ENCODE results near the gene CERS6. TPM values are rescaled to one million over a fixed set of nuclear protein-coding genes. Genes with fewer than 3 reads are reported as not detected.
A peak's percentile ranks its signal among the peaks of the same experiment; 100 is the strongest.

The CERS6 gene
- total and polyA plus RNA-seq, 8 donors = 3.2 to 18.0 (median 7.6) TPM

DNA sequence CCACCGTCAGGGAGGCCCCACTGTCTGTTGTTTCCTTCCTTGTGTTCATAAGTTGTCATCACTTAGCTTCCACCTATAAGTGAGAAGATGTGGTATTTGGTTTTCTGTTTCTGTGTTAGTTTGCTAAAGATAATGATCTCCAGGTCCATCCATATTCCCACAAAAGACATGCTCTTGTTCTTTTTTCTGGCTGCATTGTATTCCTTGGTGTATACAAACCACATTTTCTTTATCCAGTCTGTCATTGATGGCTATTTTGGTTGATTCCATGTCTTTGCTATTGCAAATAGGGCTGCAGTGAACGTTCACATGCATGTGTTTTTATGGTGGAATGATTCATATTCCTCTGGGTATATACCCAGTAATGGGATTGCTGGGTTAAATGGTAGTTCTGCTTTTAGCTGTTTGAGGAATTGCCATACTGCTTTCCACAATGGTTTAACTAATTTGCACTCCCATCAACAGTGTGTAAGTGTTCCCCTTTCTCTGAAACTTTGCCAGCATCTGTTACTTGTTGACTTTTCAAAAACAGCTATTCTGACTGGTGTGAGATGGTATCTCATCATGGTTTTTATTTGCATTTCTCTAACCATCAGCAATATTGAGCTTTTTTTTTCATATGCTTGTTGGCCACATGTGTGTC, 189.7 kb downstream of the CERS6 start:
- TF ChIP-seq, protein P1, sequence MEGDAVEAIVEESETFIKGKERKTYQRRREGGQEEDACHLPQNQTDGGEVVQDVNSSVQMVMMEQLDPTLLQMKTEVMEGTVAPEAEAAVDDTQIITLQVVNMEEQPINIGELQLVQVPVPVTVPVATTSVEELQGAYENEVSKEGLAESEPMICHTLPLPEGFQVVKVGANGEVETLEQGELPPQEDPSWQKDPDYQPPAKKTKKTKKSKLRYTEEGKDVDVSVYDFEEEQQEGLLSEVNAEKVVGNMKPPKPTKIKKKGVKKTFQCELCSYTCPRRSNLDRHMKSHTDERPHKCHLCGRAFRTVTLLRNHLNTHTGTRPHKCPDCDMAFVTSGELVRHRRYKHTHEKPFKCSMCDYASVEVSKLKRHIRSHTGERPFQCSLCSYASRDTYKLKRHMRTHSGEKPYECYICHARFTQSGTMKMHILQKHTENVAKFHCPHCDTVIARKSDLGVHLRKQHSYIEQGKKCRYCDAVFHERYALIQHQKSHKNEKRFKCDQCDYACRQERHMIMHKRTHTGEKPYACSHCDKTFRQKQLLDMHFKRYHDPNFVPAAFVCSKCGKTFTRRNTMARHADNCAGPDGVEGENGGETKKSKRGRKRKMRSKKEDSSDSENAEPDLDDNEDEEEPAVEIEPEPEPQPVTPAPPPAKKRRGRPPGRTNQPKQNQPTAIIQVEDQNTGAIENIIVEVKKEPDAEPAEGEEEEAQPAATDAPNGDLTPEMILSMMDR (IDR thresholded peaks at IDR 0.05) = no peak
- no peak for DNase-seq
- H3K4me1 ChIP-seq = peaks cover 0 to 4% (median 0%) of the 10 kb centered on the region in 3 donors
- no peaks in the 10 kb centered on the region for H3K9me3 ChIP-seq
- WGBS, 2 donors = 88 to 94% methylated on average over 2 of the region's 2 CpGs
- FAIRE-seq = no peak
- no peaks in the 10 kb centered on the region for H3K36me3 ChIP-seq
- ATAC-seq = no peak
- no peaks in the 10 kb centered on the region for H3K27me3 ChIP-seq
- intact Hi-C loops (cut with DNase I) = no loop called here
- H3K27ac ChIP-seq = no peak overlapping the region
- H3K4me3 ChIP-seq = no peak overlapping the region

DNA sequence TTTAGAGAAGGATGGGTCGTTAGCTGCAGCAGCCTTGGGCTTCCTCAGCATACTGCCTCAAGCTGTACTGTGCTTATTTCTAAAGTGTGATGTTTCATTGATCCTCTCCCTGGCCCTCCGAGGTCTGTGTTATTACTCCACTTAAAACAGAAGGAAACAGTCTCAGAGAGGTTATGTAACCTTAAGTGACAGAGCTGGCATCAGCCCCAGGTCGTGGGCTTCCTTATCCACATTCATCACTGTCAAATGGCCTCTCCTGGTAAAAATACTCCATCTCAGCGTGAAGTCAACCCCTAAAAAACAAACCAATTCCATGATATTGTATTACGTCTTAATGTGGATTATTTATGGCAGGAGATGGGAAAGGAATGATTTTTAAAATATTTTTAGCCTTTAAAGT, 193.0 kb downstream of the CERS6 start:
- DNase-seq (no peak), FAIRE-seq (no peak), ATAC-seq (peak in 3 of 4 donors; percentile 30 to 62 (median 36))
- H3K36me3 ChIP-seq = no peaks in the 10 kb centered on the region
- H3K27ac ChIP-seq = no peak overlapping the region
- H3K9me3 ChIP-seq = no peaks in the 10 kb centered on the region
- no peaks in the 10 kb centered on the region for H3K27me3 ChIP-seq
- H3K4me3 ChIP-seq = no peak overlapping the region
- peaks cover 0 to 10% (median 0%) of the 10 kb centered on the region in 3 donors for H3K4me1 ChIP-seq
- intact Hi-C loops (cut with DNase I) = no loop called here
- TF ChIP-seq, protein P1 (IDR thresholded peaks at IDR 0.05) = no peak
- 32 to 35% methylated on average over 5 of the region's 5 CpGs for WGBS, 2 donors

DNA sequence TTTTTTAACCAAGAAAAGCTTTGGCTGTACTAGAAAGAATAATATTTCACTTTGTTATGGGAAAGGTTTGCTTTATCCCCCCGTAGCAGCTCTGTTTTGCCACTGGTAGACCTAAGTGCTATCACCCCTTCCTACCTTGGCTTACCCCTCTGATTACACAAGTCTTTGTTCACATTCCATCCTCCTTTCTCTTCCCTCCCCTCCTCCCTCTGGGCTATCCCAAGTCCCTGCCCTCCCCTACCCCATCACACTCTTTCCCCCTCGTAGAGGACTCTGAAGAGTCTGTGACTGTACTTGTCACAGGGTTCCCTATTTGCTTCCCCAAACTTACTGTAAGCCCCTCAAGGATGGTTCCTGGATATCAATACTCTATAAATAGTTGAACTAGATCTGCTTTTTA, 193.5 kb downstream of the CERS6 start:
- DNase-seq (no peak), FAIRE-seq (no peak), ATAC-seq (no peak)
- Histone ChIP-seq H3K4me1 (peaks cover 0 to 10% (median 0%) of the 10 kb centered on the region in 3 donors), H3K27ac (no peak overlapping the region), H3K27me3 (no peaks in the 10 kb centered on the region), H3K9me3 (no peaks in the 10 kb centered on the region), H3K4me3 (no peak overlapping the region), H3K36me3 (no peaks in the 10 kb centered on the region)
- TF ChIP-seq, protein P1 (IDR thresholded peaks at IDR 0.05) = no peak
- WGBS, 2 donors = 89 to 91% methylated on average over 2 of the region's 2 CpGs
- intact Hi-C loops (cut with DNase I) = no loop called here

DNA sequence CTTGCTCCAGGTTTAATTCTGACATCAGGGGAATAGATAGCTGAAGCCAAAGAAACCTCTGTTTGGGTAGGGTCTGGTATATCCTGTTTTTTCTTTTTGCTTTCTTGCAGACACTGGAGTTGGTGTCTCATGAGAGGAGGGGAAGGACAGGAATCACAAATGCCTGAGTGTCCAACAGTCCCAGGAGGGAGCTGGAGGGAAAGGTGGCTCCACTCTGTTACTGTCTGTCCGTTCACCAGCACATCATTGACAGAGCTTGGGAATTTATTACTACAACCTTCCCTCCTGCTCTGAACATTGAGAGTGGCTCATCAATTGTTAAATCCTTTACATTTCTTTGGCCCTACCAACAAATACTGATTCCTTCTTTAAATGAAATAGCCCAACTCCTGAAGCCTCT, 194.1 kb downstream of the CERS6 start:
- H3K36me3 ChIP-seq = no peaks in the 10 kb centered on the region
- no peaks in the 10 kb centered on the region for H3K27me3 ChIP-seq
- TF ChIP-seq, protein P1 (IDR thresholded peaks at IDR 0.05) = no peak
- DNase-seq (no peak), ATAC-seq (no peak), FAIRE-seq (no peak)
- 38 to 94% methylated on average over 1 of the region's 1 CpG for WGBS, 2 donors
- no peaks in the 10 kb centered on the region for H3K9me3 ChIP-seq
- H3K4me3 ChIP-seq = no peak overlapping the region
- H3K27ac ChIP-seq = no peak overlapping the region
- intact Hi-C loops (cut with DNase I) = no loop called here
- peaks cover 0 to 10% (median 0%) of the 10 kb centered on the region in 3 donors for H3K4me1 ChIP-seq

DNA sequence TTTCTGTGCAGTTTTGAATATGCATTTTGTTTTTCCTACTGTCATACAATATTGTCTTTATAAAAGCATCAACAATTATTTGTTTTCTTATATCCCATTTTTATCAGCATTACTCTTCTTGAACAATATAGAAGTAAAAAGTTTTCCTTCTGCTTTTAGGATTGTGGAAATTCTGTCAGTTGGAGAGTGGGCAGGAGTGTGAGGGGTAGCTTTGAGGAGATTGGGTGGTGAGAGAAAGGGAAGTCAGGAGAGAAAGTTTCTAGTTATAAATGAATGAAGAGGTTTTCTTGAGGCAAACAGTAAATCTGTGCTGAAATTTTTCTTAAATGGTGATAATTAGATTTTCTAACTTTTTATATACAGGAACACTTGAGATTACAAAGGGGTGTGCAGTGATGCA, 194.7 kb downstream of the CERS6 start:
- no peak overlapping the region for H3K27ac ChIP-seq
- no peak overlapping the region for H3K4me3 ChIP-seq
- no peaks in the 10 kb centered on the region for H3K36me3 ChIP-seq
- H3K9me3 ChIP-seq = no peaks in the 10 kb centered on the region
- no peak for DNase-seq
- no peak for FAIRE-seq
- H3K27me3 ChIP-seq = no peaks in the 10 kb centered on the region
- no peak for ATAC-seq
- intact Hi-C loops (cut with DNase I) = no loop called here
- TF ChIP-seq, protein P1 (IDR thresholded peaks at IDR 0.05) = no peak
- peaks cover 0 to 10% (median 0%) of the 10 kb centered on the region in 3 donors for H3K4me1 ChIP-seq
